Esophagus muscularis mucosa (tissue), 4 donors: ENCODE results near the gene CDA.

Experiments
- EP300 ChIP-seq: sonication (generic); formaldehyde crosslinking; IDR thresholded peaks from one replicate; pipeline ENCODE4 v1.6.1; 2017; ENCODE audit warnings: antibody characterized with exemption
- POLR2A ChIP-seq: fragments of 450-650 bp; IDR thresholded peaks from one replicate; pipeline ENCODE4 v1.6.1; 2017; ENCODE audit warnings: antibody characterized with exemption, moderate library complexity, mild to moderate bottlenecking, low read depth
- POLR2AphosphoS5 ChIP-seq, 2 donors: sonication (generic); formaldehyde crosslinking; IDR thresholded peaks; one replicate each; pipeline ENCODE4 v1.6.1; 2017; ENCODE audit warnings: antibody characterized with exemption in 2 of 2
- TF ChIP-seq, protein P1 (sequence below), 3 experiments: fragments of 200-600 bp in 2 of 3; fragments of 450-650 bp in 1 of 3; sonication (generic) in 2 of 3; IDR thresholded peaks; one replicate each; pipeline ENCODE4 v1.5.1; 2017 to 2019; ENCODE audit warnings: antibody characterized with exemption in 3 of 3, mild to moderate bottlenecking in 2 of 3, moderate library complexity in 1 of 3

DNA sequence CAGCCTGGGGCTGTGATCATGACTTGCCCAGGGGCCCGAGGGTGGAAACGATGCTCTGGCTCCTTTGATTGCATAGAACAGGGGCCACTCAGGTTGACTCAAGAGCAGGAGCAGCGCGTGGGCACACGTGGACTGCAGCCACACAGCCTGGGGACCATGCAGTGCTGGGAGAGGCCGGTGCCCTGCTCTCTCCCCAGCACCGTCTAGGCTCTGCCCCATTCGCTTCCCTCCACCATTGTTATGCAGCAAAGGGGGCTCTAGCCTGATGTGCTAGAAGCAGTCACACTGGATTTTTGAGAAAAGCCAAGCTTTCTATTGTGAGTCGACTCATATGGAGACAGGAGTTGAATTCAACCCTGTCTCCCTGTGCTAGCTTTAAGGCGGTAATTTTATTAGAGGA, 53.1 kb downstream of the CDA start:
- TF ChIP-seq POLR2A (no peak), EP300 (no peak), POLR2AphosphoS5 (IDR thresholded peaks at IDR 0.05) (no peak)
- TF ChIP-seq, protein P1, sequence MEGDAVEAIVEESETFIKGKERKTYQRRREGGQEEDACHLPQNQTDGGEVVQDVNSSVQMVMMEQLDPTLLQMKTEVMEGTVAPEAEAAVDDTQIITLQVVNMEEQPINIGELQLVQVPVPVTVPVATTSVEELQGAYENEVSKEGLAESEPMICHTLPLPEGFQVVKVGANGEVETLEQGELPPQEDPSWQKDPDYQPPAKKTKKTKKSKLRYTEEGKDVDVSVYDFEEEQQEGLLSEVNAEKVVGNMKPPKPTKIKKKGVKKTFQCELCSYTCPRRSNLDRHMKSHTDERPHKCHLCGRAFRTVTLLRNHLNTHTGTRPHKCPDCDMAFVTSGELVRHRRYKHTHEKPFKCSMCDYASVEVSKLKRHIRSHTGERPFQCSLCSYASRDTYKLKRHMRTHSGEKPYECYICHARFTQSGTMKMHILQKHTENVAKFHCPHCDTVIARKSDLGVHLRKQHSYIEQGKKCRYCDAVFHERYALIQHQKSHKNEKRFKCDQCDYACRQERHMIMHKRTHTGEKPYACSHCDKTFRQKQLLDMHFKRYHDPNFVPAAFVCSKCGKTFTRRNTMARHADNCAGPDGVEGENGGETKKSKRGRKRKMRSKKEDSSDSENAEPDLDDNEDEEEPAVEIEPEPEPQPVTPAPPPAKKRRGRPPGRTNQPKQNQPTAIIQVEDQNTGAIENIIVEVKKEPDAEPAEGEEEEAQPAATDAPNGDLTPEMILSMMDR (IDR thresholded peaks at IDR 0.05), result no peak
